GM12891 (cell line): Measurements from ENCODE around the gene ADCY10.

Source experiments
- PAX5 ChIP-seq: IDR thresholded peaks from 2 replicates; pipeline ENCODE4 v1.6.1; 2011; ENCODE audit warnings: low read length, moderate library complexity, mild to moderate bottlenecking; ENCODE audit not compliant: insufficient read depth, severe bottlenecking
- POLR2A ChIP-seq: IDR thresholded peaks from 2 replicates; pipeline ENCODE4 v1.6.1; 2011; ENCODE audit warnings: low read depth, low read length, control low read depth
- POLR2AphosphoS5 ChIP-seq: IDR thresholded peaks from 2 replicates; pipeline ENCODE4 v1.6.1; 2011; ENCODE audit warnings: low read depth, low read length, control low read depth
- SPI1 ChIP-seq: IDR thresholded peaks from 2 replicates; pipeline ENCODE4 v1.6.1; 2011; ENCODE audit warnings: low read depth, low read length, control low read depth
- TAF1 ChIP-seq: IDR thresholded peaks from 2 replicates; pipeline ENCODE4 v1.6.1; 2011; ENCODE audit warnings: low read depth, low read length, control low read depth

- TF ChIP-seq TAF1 = no peak
- TF ChIP-seq POLR2A = no peak
- no peak for TF ChIP-seq POLR2AphosphoS5
- TF ChIP-seq SPI1 = no peak
- TF ChIP-seq PAX5 = no peak
Observed at GRCh38 chr1:167910530-167910929, 3.4 kb downstream of the ADCY10 start.
